Left lung (tissue), 10 donors: ENCODE measurements around the gene DHX35. TPM values are rescaled to one million over a fixed set of nuclear protein-coding genes. Genes with fewer than 3 reads are reported as not detected.
A peak's percentile ranks its signal among the peaks of the same experiment; 100 is the strongest.

Source experiments
- ATAC-seq: fragments of 200-7000 bp; cut with Tn5 transposase; one replicate; pipeline ENCODE4 v1.9.1; 2020; ENCODE audit warnings: moderate library complexity
- DNase-seq, 4 donors: peaks; one replicate each; pipeline ENCODE4 v3.0.0-alpha.2; 2013 to 2020
- H3K27ac ChIP-seq, 2 donors: fragments of 200-600 bp; sonication (generic) in 1 of 2; one replicate each; pipeline versions ENCODE4 v1.5.0 to v1.8.0; 2020 to 2021
- H3K27me3 ChIP-seq, 2 donors: fragments of 200-600 bp; sonication (generic) in 1 of 2; one replicate each; pipeline versions ENCODE4 v1.5.0 to v1.8.0; 2020 to 2021
- H3K36me3 ChIP-seq, 2 donors: fragments of 200-600 bp; sonication (generic) in 1 of 2; one replicate each; pipeline versions ENCODE4 v1.5.0 to v1.8.0; 2020 to 2021
- H3K4me1 ChIP-seq, 2 donors: fragments of 200-600 bp; one replicate each; pipeline ENCODE4 v1.8.0; 2021
- H3K4me3 ChIP-seq, 2 donors: fragments of 200-600 bp; sonication (generic) in 1 of 2; one replicate each; pipeline versions ENCODE4 v1.5.0 to v1.8.0; 2020 to 2021; ENCODE audit warnings: mild to moderate bottlenecking in 1 of 2
- H3K9me3 ChIP-seq, 2 donors: fragments of 200-600 bp; sonication (generic) in 1 of 2; one replicate each; pipeline versions ENCODE4 v1.5.0 to v1.8.0; 2020 to 2021
- intact Hi-C, 2 donors: fragments of 100-400 bp; cut with DNase I; formaldehyde crosslinking; loops; one replicate each; pipeline versions ENCODE4 v1.11.2 to v1.14.2; 2022
- polyA plus RNA-seq, 6 donors: library from polyadenylated mRNA; unstranded; fragments of 120-200 nt; gene quantifications; one replicate each; pipeline ENCODE4 v1.2.1, GENCODE V29; 2013; ENCODE audit not compliant: insufficient read length in 6 of 6
- total RNA-seq, 2 donors: library from RNA; stranded (reverse); fragmentation: NEBNext Ultra II Directional; extraction: Animal tissue kit (Norgen Biotek cat#: 25700); gene quantifications; one replicate each; pipeline ENCODE4 v1.2.1, GENCODE V29; 2021
- TF ChIP-seq, protein P1 (sequence below), 2 donors: fragments of 200-600 bp; sonication (generic) in 1 of 2; IDR thresholded peaks; one replicate each; pipeline versions ENCODE4 v1.5.0 to v1.8.0; 2021; ENCODE audit warnings: antibody characterized with exemption in 2 of 2
- donor health status: DM: no; HTN: yes; CAD: no.
- donor health status: DM: no; HTN: no; CAD: no.

DHX35 gene
- total and polyA plus RNA-seq, 8 donors, result 7.5 to 17.7 (median 16.4) TPM

DNA sequence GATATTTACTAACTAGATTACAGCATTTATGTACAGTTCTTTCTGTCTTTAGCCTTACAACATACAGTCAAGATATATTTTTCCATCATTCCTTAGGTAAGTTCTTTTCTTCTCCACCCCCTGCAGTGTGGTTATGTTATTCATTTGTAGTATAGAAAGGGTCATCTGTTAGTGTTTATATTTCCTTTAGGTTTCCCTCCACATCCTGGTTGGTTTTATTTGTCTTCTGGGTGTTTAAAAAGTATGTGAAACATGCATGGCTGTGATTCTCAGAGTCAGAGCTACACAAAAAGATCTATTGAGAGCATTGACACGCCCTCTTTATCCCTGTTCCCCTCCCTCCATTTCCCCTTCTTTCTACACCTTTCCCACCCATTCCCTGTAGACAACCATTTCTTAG is 20.1 kb downstream of the DHX35 start:
- Histone ChIP-seq H3K27ac (no peak overlapping the region), H3K9me3 (no peaks in the 10 kb centered on the region), H3K36me3 (peaks cover 0 to 16% of the 10 kb centered on the region in 2 donors), H3K27me3 (no peaks in the 10 kb centered on the region), H3K4me1 (peaks cover 5 to 8% of the 10 kb centered on the region in 2 donors), H3K4me3 (no peak overlapping the region)
- intact Hi-C loops, result no loop called here
- TF ChIP-seq, protein P1, sequence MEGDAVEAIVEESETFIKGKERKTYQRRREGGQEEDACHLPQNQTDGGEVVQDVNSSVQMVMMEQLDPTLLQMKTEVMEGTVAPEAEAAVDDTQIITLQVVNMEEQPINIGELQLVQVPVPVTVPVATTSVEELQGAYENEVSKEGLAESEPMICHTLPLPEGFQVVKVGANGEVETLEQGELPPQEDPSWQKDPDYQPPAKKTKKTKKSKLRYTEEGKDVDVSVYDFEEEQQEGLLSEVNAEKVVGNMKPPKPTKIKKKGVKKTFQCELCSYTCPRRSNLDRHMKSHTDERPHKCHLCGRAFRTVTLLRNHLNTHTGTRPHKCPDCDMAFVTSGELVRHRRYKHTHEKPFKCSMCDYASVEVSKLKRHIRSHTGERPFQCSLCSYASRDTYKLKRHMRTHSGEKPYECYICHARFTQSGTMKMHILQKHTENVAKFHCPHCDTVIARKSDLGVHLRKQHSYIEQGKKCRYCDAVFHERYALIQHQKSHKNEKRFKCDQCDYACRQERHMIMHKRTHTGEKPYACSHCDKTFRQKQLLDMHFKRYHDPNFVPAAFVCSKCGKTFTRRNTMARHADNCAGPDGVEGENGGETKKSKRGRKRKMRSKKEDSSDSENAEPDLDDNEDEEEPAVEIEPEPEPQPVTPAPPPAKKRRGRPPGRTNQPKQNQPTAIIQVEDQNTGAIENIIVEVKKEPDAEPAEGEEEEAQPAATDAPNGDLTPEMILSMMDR (IDR thresholded peaks at IDR 0.05), result no peak
- no peak for DNase-seq
- no peak for ATAC-seq

DNA sequence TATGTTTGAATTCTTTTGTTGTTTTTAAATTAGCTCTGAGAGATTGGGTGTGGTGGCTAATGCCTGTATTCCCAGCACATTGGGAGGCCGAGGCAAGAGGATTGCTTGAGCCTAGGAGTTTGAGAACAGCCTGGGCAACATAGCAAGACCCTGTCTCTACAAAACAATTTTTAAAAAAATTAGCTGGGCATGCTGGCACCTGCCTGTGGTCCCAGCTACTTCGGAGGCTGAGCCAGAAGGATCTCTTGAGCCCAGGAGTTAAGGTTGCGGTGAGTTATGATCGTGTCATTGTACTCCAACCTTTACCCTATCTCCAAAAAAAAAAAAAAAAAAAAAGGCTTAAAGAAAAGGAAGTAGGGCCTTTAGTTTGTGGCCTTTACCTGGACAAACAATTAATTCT is 22.9 kb downstream of the DHX35 start:
- DNase-seq (no peak), ATAC-seq (no peak)
- Histone ChIP-seq H3K4me3 (no peak overlapping the region), H3K4me1 (peaks cover 5 to 8% of the 10 kb centered on the region in 2 donors), H3K36me3 (peaks cover 0 to 28% of the 10 kb centered on the region in 2 donors), H3K9me3 (no peaks in the 10 kb centered on the region), H3K27me3 (no peaks in the 10 kb centered on the region), H3K27ac (no peak overlapping the region)
- intact Hi-C loops, result no loop called here
- TF ChIP-seq, protein P1 (IDR thresholded peaks at IDR 0.05), result no peak

DNA sequence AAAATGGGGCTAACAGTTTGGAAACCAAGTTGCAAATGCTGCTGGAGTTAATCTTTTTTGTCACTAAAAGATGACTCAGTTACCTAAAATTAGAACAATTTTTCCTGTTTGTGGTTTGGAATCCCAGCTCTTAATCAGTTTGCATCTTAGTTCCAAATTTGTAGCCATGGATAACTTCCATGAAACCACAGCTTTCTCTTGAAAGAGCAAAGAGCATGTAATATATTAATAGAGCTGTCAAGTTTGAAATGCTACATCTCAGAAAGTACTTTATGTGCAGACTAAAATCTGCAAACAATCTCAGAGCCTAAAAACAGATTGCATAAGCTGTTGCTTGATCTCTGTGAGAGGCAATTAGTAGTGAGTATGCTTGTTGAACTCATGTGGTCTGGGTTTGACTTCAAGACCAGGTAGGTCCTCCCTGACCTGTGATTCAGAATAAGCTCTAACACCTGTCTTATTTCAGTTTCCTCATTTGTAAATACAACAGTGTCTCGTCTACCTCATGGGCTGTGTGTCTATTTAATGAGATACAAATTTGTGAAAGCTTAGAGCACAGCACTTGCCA is 23.5 kb downstream of the DHX35 start:
- no peak for DNase-seq
- peak; percentile 88 for ATAC-seq
- TF ChIP-seq, protein P1 (IDR thresholded peaks at IDR 0.05), result no peak
- Histone ChIP-seq H3K9me3 (no peaks in the 10 kb centered on the region), H3K4me1 (peaks cover 5 to 8% of the 10 kb centered on the region in 2 donors), H3K4me3 (no peak overlapping the region), H3K36me3 (peaks cover 0 to 34% of the 10 kb centered on the region in 2 donors), H3K27me3 (no peaks in the 10 kb centered on the region), H3K27ac (no peak overlapping the region)
- intact Hi-C loops, result no loop called here

DNA sequence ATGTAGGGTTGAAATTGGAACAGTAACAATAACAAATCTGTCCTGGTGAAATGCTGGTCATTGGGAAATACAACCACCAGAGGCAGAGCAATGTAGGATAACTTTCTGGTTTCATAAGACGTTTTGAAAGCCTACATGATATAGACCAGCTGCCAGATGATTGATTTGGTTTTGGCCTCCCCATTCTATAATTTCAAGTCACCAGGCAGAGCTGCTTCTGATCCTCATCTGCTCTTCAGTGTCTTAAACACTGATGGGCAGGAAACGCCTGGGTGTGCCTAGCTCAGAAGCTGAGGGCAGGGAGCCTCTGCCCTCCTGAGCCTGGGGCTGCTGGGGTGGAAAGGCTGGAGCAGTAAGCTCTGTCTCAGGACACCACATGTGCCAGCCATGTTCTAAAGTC is 24.5 kb downstream of the DHX35 start:
- DNase-seq, result no peak
- H3K27me3 ChIP-seq, result no peaks in the 10 kb centered on the region
- TF ChIP-seq, protein P1 (IDR thresholded peaks at IDR 0.05), result no peak
- H3K27ac ChIP-seq, result no peak overlapping the region
- peaks cover 0 to 44% of the 10 kb centered on the region in 2 donors for H3K36me3 ChIP-seq
- no peak for ATAC-seq
- H3K4me1 ChIP-seq, result peaks cover 5 to 8% of the 10 kb centered on the region in 2 donors
- intact Hi-C loops, result no loop called here
- H3K4me3 ChIP-seq, result no peak overlapping the region
- H3K9me3 ChIP-seq, result no peaks in the 10 kb centered on the region

DNA sequence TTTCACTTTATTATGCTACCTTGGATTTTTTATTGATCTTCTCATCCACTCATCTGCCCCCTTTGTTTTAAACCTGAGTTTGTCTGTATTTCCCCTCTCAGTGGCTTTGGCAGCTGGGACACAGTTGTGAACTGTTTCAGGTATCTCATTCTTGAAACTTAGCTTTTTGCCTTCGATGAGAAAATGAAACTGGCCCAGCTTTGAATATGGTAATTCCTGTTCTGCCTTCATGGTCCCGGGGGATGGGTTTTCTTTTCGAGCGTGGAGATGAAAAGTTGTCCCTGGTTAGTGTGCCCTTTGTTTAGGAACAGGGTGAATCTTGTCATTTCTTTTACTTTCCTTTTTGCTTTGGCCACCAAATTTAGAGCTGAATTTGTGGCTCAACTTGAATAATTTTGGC is 25.6 kb downstream of the DHX35 start:
- no peak overlapping the region for H3K27ac ChIP-seq
- TF ChIP-seq, protein P1 (IDR thresholded peaks at IDR 0.05), result no peak
- no peaks in the 10 kb centered on the region for H3K27me3 ChIP-seq
- no peak for DNase-seq
- H3K4me3 ChIP-seq, result no peak overlapping the region
- ATAC-seq, result no peak
- no peaks in the 10 kb centered on the region for H3K9me3 ChIP-seq
- H3K36me3 ChIP-seq, result peaks cover 0 to 46% of the 10 kb centered on the region in 2 donors
- H3K4me1 ChIP-seq, result peaks cover 5 to 8% of the 10 kb centered on the region in 2 donors
- intact Hi-C loops, result no loop called here
